Neural crest cell (in vitro differentiated cells): ENCODE results near the gene PDLIM3. TPM values are rescaled to one million over a fixed set of nuclear protein-coding genes. Genes with fewer than 3 reads are reported as not detected.

ENCODE experiments used
- DNase-seq: peaks from one replicate; pipeline ENCODE4 v3.0.0; 2021; ENCODE audit warnings: low read depth, mixed read lengths, low spot score
- H3K27ac Mint-ChIP-seq: one replicate; pipeline ENCODE4 v1.8.0; 2021; ENCODE audit warnings: mild to moderate bottlenecking, mixed read lengths; ENCODE audit not compliant: unreplicated experiment
- H3K27me3 Mint-ChIP-seq: 2 replicates; pipeline ENCODE4 v1.8.0; 2021; ENCODE audit warnings: low read depth, mild to moderate bottlenecking, mixed read lengths
- H3K36me3 Mint-ChIP-seq: 2 replicates; pipeline ENCODE4 v1.8.0; 2021; ENCODE audit warnings: low read depth, mild to moderate bottlenecking, mixed read lengths
- H3K4me1 Mint-ChIP-seq: 2 replicates; pipeline ENCODE4 v1.8.0; 2021; ENCODE audit warnings: mixed read lengths
- H3K4me3 Mint-ChIP-seq: one replicate; pipeline ENCODE4 v1.8.0; 2021; ENCODE audit warnings: mild to moderate bottlenecking, mixed read lengths
- H3K9me3 Mint-ChIP-seq: 2 replicates; pipeline ENCODE4 v1.8.0; 2021; ENCODE audit warnings: mixed read lengths
- CTCF ChIP-seq: fragments of 200-600 bp; sonication (generic); conservative IDR thresholded peaks from 2 replicates; pipeline ENCODE4 v1.5.0; 2021; ENCODE audit warnings: antibody characterized with exemption, mild to moderate bottlenecking
- total RNA-seq: library from RNA; stranded (reverse); gene quantifications from 2 replicates; pipeline ENCODE4 v1.2.1, GENCODE V29; 2021

PDLIM3 gene
- total RNA-seq, 1 donor from 2014 or later: 2.3 TPM

- H3K4me3 Mint-ChIP-seq: no peak overlapping the region
- H3K36me3 Mint-ChIP-seq: no peaks in the 10 kb centered on the region
- no peaks in the 10 kb centered on the region for H3K9me3 Mint-ChIP-seq
- TF ChIP-seq CTCF: no peak
- H3K4me1 Mint-ChIP-seq: no peaks in the 10 kb centered on the region
- H3K27ac Mint-ChIP-seq: no peak overlapping the region
- no peak for DNase-seq
- H3K27me3 Mint-ChIP-seq: peaks cover 6% of the 10 kb centered on the region
Observed at GRCh38 chr4:185479507-185479971, 55.8 kb downstream of the PDLIM3 start.

- H3K9me3 Mint-ChIP-seq: peaks cover 3% of the 10 kb centered on the region
- no peak for TF ChIP-seq CTCF
- H3K4me1 Mint-ChIP-seq: peaks cover 9% of the 10 kb centered on the region
- peaks cover 37% of the 10 kb centered on the region for H3K27me3 Mint-ChIP-seq
- H3K4me3 Mint-ChIP-seq: peak overlapping the region; percentile 57
- H3K36me3 Mint-ChIP-seq: no peaks in the 10 kb centered on the region
- no peak overlapping the region for H3K27ac Mint-ChIP-seq
- DNase-seq: no peak
Observed at GRCh38 chr4:185473247-185473646, 62.1 kb downstream of the PDLIM3 start.

GRCh38 chr4:185472103-185472542, 63.2 kb downstream of the PDLIM3 start:
- Mint-ChIP-seq H3K4me3 (peak overlapping the region; percentile 88), H3K9me3 (peaks cover 3% of the 10 kb centered on the region), H3K27ac (no peak overlapping the region), H3K36me3 (no peaks in the 10 kb centered on the region), H3K27me3 (peaks cover 42% of the 10 kb centered on the region), H3K4me1 (peaks cover 9% of the 10 kb centered on the region)
- TF ChIP-seq CTCF: no peak
- no peak for DNase-seq

GRCh38 chr4:185471235-185472102, 63.8 kb downstream of the PDLIM3 start, which contains the start of gene CCDC110:
Gene CCDC110, minus strand, starts transcription at chr4:185471733. Its CDS starts 50 bp downstream, at chr4:185471683.
- peaks cover 3% of the 10 kb centered on the region for H3K9me3 Mint-ChIP-seq
- H3K4me3 Mint-ChIP-seq: peak within 1 kb of the TSS; percentile 88
- no peak within 1 kb of the TSS for H3K27ac Mint-ChIP-seq
- TF ChIP-seq CTCF: peak; percentile 73
- no peaks in the 10 kb centered on the region for H3K36me3 Mint-ChIP-seq
- H3K27me3 Mint-ChIP-seq: peaks cover 46% of the 10 kb centered on the region
- peaks cover 9% of the 10 kb centered on the region for H3K4me1 Mint-ChIP-seq
- peak; percentile 81 for DNase-seq

GRCh38 chr4:185470501-185471195, 64.7 kb downstream of the PDLIM3 start:
- H3K4me3 Mint-ChIP-seq: peak overlapping the region; percentile 78
- no peak overlapping the region for H3K27ac Mint-ChIP-seq
- H3K9me3 Mint-ChIP-seq: peaks cover 3% of the 10 kb centered on the region
- no peak for TF ChIP-seq CTCF
- DNase-seq: peak; percentile 11
- H3K4me1 Mint-ChIP-seq: peaks cover 9% of the 10 kb centered on the region
- H3K27me3 Mint-ChIP-seq: peaks cover 50% of the 10 kb centered on the region
- H3K36me3 Mint-ChIP-seq: no peaks in the 10 kb centered on the region
